Jurkat, Clone E6-1 (cell line): ENCODE measurements around the gene CYBC1.
"Not testable (repeated sequence)": the region's sequence is repeated elsewhere in the genome, so short reads cannot be mapped to it uniquely, and the experiment has no call there.

Experiments used
- DNase-seq: peaks from one replicate; pipeline ENCODE4 v3.0.0-alpha.2; 2011; ENCODE audit warnings: low read depth, low spot score
- H3K4me3 ChIP-seq: 2 replicates; pipeline ENCODE4 v1.5.1; 2011; ENCODE audit warnings: mild to moderate bottlenecking, low read length, control low read depth, moderate library complexity

The CYBC1 gene

GRCh38 chr17:82453706-82454105, 3.2 kb upstream of the CYBC1 start:
- DNase-seq, H3K4me3 ChIP-seq: not testable (repeated sequence)

GRCh38 chr17:82453151-82453550, 2.6 kb upstream of the CYBC1 start:
- H3K4me3 ChIP-seq, DNase-seq: not testable (repeated sequence)

GRCh38 chr17:82452162-82452561, 1.6 kb upstream of the CYBC1 start:
- no peak for DNase-seq

GRCh38 chr17:82449883-82450356, 632 bp downstream of the CYBC1 start:
- H3K4me3 ChIP-seq, result peak overlapping the region; percentile 94
- no peak for DNase-seq

More at GRCh38 chr17:82452162-82452561, 1.6 kb upstream of the CYBC1 start:
- no peak overlapping the region for H3K4me3 ChIP-seq

GRCh38 chr17:82449131-82449882, 1.2 kb downstream of the CYBC1 start:
- peak overlapping the region; percentile 94 for H3K4me3 ChIP-seq

GRCh38 chr17:82447876-82448275, 2.7 kb downstream of the CYBC1 start:
- no peak overlapping the region for H3K4me3 ChIP-seq
- no peak for DNase-seq

More at GRCh38 chr17:82449131-82449882, 1.2 kb downstream of the CYBC1 start:
- DNase-seq, result peak; percentile 79

GRCh38 chr17:82446649-82447048, 3.9 kb downstream of the CYBC1 start:
- no peak for DNase-seq
- no peak overlapping the region for H3K4me3 ChIP-seq

GRCh38 chr17:82446124-82446523, 4.4 kb downstream of the CYBC1 start:
- no peak overlapping the region for H3K4me3 ChIP-seq
- DNase-seq, result no peak

- no peak overlapping the region for H3K4me3 ChIP-seq
- no peak for DNase-seq
Observed at GRCh38 chr17:82445542-82445941, 5.0 kb downstream of the CYBC1 start.

GRCh38 chr17:82444941-82445521, 5.5 kb downstream of the CYBC1 start:
- H3K4me3 ChIP-seq, result no peak overlapping the region
- DNase-seq, result no peak

- H3K4me3 ChIP-seq, result no peak overlapping the region
- DNase-seq, result no peak
Observed at GRCh38 chr17:82444284-82444893, 6.2 kb downstream of the CYBC1 start.

- no peak for DNase-seq
Observed at GRCh38 chr17:82443465-82444283, 6.9 kb downstream of the CYBC1 start.

GRCh38 chr17:82442643-82443464, 7.7 kb downstream of the CYBC1 start:
- DNase-seq, result no peak
- no peak overlapping the region for H3K4me3 ChIP-seq

More at GRCh38 chr17:82443465-82444283, 6.9 kb downstream of the CYBC1 start:
- H3K4me3 ChIP-seq, result no peak overlapping the region

GRCh38 chr17:82441691-82442487, 8.7 kb downstream of the CYBC1 start:
- no peak overlapping the region for H3K4me3 ChIP-seq
- DNase-seq, result no peak

GRCh38 chr17:82440991-82441627, 9.4 kb downstream of the CYBC1 start:
- no peak overlapping the region for H3K4me3 ChIP-seq
- DNase-seq, result no peak

- DNase-seq, result no peak
Observed at GRCh38 chr17:82440469-82440981, 10.0 kb downstream of the CYBC1 start.

GRCh38 chr17:82439829-82440365, 10.7 kb downstream of the CYBC1 start:
- no peak overlapping the region for H3K4me3 ChIP-seq
- no peak for DNase-seq

More at GRCh38 chr17:82440469-82440981, 10.0 kb downstream of the CYBC1 start:
- H3K4me3 ChIP-seq, result no peak overlapping the region
